Esophagus muscularis mucosa (tissue), 4 donors: Measurements from ENCODE around the gene ABHD16A. TPM values are rescaled to one million over a fixed set of nuclear protein-coding genes. Genes with fewer than 3 reads are reported as not detected.

Source experiments
- DNase-seq: peaks from one replicate; pipeline ENCODE4 v3.0.0-alpha.2; 2017; ENCODE audit errors: extremely low spot score
- H3K27ac ChIP-seq, 4 donors: fragments of 200-600 bp; sonication (generic); replicated peaks in 1 of 4; 1 replicate in 3 of 4; 2 replicates in 1 of 4; pipeline ENCODE4 v1.5.1; 2016 to 2019; ENCODE audit warnings: mild to moderate bottlenecking in 1 of 4
- H3K27me3 ChIP-seq, 4 donors: fragments of 200-600 bp; sonication (generic); one replicate each; pipeline versions ENCODE4 v1.5.1 to v1.6.0; 2016 to 2019
- H3K36me3 ChIP-seq, 4 donors: fragments of 200-600 bp; sonication (generic); one replicate each; pipeline ENCODE4 v1.5.1; 2016 to 2019
- H3K4me1 ChIP-seq, 4 donors: fragments of 200-600 bp; sonication (generic); one replicate each; pipeline ENCODE4 v1.5.1; 2016 to 2019
- H3K4me3 ChIP-seq, 4 donors: fragments of 200-600 bp; sonication (generic); 1 replicate in 2 of 4; 2 replicates in 2 of 4; pipeline ENCODE4 v1.5.1; 2016 to 2019; ENCODE audit warnings: mild to moderate bottlenecking in 4 of 4, moderate library complexity in 1 of 4
- H3K9me3 ChIP-seq, 4 donors: fragments of 200-600 bp; sonication (generic); 1 replicate in 3 of 4; 2 replicates in 1 of 4; pipeline ENCODE4 v1.5.1; 2016 to 2019
- CTCF ChIP-seq, 3 experiments: fragments of 200-600 bp in 2 of 3; fragments of 450-650 bp in 1 of 3; sonication (generic) in 2 of 3; IDR thresholded peaks; one replicate each; pipeline ENCODE4 v1.5.1; 2017 to 2019; ENCODE audit warnings: antibody characterized with exemption in 3 of 3, mild to moderate bottlenecking in 2 of 3, moderate library complexity in 1 of 3
- EP300 ChIP-seq: sonication (generic); formaldehyde crosslinking; IDR thresholded peaks from one replicate; pipeline ENCODE4 v1.6.1; 2017; ENCODE audit warnings: antibody characterized with exemption
- POLR2A ChIP-seq: fragments of 450-650 bp; IDR thresholded peaks from one replicate; pipeline ENCODE4 v1.6.1; 2017; ENCODE audit warnings: antibody characterized with exemption, moderate library complexity, mild to moderate bottlenecking, low read depth
- POLR2AphosphoS5 ChIP-seq, 2 donors: sonication (generic); formaldehyde crosslinking; IDR thresholded peaks; one replicate each; pipeline ENCODE4 v1.6.1; 2017; ENCODE audit warnings: antibody characterized with exemption in 2 of 2
- WGBS: methylation state at CpG from one replicate; pipeline ENCODE4 v1.1.5; 2018; 5-methylcytosine and 5-hydroxymethylcytosine counted together
- intact Hi-C: fragments of 100-400 bp; cut with DNase I; formaldehyde crosslinking; loops from one replicate; pipeline ENCODE4 v1.15.1; 2023
- total RNA-seq, 4 donors: library from RNA; depleted of rRNA; stranded (reverse); fragments of >200 nt; gene quantifications; one replicate each; pipeline versions ENCODE4 v1.1.0 to v1.2.1, GENCODE V29; 2016

ABHD16A gene
- total RNA-seq = 10 to 100 TPM; 44.9 to 57.9 (median 52.8) TPM

DNA sequence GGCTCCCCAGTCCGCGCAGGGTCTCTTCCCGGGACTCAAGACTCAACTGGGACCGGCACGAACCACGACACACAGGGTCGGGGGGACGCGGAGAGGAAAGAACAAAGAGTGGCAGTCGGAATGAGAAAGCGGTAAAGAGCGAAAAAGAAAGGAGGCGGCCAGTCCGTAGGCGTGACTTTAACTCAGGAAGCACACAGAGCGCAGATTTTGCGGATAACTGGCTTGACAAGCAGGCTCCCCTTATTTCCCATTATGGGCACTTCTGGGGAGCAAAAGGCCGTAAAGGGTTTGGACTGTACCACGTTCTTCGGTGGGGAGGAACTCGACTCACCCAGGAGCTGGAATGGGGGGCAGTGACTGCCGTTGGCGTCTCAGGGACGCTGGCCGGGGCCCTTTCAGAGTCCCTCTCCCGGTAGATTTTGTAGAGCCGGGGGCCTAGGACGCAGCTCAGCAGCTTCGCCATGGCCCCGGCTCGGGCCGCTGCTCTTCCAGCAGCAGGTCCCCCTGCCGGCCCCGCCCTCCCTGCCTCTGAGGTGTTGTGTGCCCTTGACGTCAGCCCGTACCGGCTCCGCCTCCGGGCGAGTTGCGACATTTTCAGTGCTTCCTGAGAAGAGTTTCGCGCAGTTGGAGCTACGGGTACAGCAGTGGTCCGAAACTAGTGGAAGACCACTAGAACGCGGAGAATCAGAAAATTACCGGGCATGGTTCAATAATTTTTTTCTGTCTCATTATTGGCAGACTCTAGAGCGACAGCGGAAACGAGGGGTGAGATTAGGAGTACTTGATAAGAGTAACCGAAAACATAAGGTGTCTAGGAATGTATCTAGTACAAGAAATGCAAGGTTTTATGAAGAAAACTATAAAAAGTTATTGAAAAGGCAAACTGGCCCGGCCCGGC is at the start of gene ABHD16A:
Gene ABHD16A (minus strand): TSS at position 506 of the 898 bp plus-strand sequence. CDS start 43 bp downstream, at position 463.
- peaks cover 12 to 29% (median 19%) of the 10 kb centered on the region in 4 donors for H3K36me3 ChIP-seq

GRCh38 chr6:31752739-31753319 is 49.7 kb upstream of the ABHD16A start:
- Histone ChIP-seq H3K27me3 (no peaks in the 10 kb centered on the region), H3K36me3 (no peaks in the 10 kb centered on the region), H3K4me1 (peaks cover 0 to 3% (median under 1%) of the 10 kb centered on the region in 4 donors), H3K4me3 (no peak overlapping the region), H3K27ac (no peak overlapping the region), H3K9me3 (no peaks in the 10 kb centered on the region)
- intact Hi-C loops = no loop called here
- TF ChIP-seq CTCF (IDR thresholded peaks at IDR 0.05) = no peak
- WGBS = 75% methylated on average over 8 of the region's 8 CpGs
- no peak for DNase-seq

More for the DNA sequence above, at the start of gene ABHD16A:
- peak; percentile 100 for DNase-seq
- 2% methylated on average over 46 of the region's 54 CpGs for WGBS
- TF ChIP-seq POLR2A (peak; percentile 99), POLR2AphosphoS5 (IDR thresholded peaks at IDR 0.05) (peak; percentile 99 to 100), EP300 (no peak), CTCF (IDR thresholded peaks at IDR 0.05) (peak in 1 of 3 experiments; percentile 20)
- H3K27ac ChIP-seq = peak within 1 kb of the TSS; percentile 90 to 99 (median 97)
- H3K27me3 ChIP-seq = no peaks in the 10 kb centered on the region
- H3K4me3 ChIP-seq = peak within 1 kb of the TSS; percentile 64 to 86 (median 80)
- peaks cover 21 to 41% (median 32%) of the 10 kb centered on the region in 4 donors for H3K4me1 ChIP-seq
- intact Hi-C loops = no loop called here
- no peaks in the 10 kb centered on the region for H3K9me3 ChIP-seq

DNA sequence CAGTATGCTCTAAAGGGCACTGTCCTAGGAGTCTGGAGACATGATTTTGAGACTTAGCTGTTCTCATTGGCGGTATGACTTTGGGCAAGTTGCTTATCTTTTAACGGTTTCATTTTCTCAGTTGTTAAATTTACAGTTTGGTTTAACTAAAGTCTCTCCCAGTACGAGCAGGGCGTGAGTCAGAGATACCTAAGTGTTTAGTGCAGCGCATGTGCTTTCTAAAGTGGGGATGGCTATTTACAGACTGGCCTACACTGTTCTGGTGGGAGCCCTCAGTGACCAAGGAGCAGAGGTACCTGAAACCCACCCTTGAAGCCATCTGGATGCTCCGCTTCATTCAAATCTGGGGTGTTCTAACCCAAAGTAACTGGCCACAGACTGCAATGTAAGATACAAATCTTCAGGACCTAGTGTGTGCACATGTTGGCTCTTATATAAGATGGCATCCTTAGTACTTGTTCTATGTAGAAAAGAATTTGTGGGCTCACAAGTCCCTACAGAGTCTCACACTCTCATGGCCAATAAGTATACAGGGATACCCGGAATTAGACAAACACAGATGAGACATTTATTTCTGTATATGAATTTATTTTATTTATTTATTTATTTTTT is 47.4 kb upstream of the ABHD16A start:
- peaks cover 0 to 18% (median 10%) of the 10 kb centered on the region in 4 donors for H3K4me1 ChIP-seq
- TF ChIP-seq POLR2AphosphoS5 (IDR thresholded peaks at IDR 0.05) = no peak
- TF ChIP-seq EP300 = no peak
- TF ChIP-seq POLR2A = no peak
- TF ChIP-seq CTCF (IDR thresholded peaks at IDR 0.05) = no peak
- no peaks in the 10 kb centered on the region for H3K36me3 ChIP-seq
- intact Hi-C loops = no loop called here
- 84% methylated on average over 7 of the region's 7 CpGs for WGBS
- H3K27me3 ChIP-seq = no peaks in the 10 kb centered on the region
- H3K27ac ChIP-seq = no peak overlapping the region
- H3K9me3 ChIP-seq = no peaks in the 10 kb centered on the region
- H3K4me3 ChIP-seq = no peak overlapping the region
- no peak for DNase-seq

DNA sequence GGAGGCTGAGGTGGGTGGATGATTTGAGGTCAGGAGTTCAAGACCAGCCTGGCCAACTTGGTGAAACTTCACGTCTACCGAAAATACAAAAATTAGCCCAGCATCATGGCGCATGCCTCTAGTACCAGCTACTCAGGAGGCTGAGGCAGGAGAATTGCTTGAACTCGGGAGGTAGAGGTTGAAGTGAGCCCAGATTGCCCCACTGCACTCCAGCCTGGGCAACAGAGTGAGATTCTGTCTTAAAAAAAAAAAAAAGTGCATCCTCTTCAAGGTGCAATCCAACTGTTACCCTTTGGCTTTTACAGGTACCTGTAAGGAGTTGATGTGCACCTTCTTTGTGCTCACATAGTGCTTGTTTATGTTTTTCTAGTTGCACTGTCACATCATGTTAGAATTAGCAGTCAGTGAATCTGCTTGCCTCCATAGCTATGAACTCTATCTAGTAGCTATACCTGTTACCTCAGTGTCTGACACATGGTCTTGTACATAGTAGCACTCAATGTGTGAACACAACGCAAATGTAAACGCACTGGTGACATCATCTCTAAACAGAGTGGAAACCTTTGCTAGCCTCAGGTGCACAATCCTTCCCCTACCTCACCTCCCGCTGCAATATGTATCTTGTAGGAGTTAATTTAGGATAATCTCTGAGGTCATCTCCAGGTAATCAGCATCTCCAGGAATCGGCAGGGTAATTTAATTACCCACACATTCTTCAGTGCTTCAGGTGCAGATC is 46.3 kb upstream of the ABHD16A start:
- H3K4me3 ChIP-seq = no peak overlapping the region
- no peak overlapping the region for H3K27ac ChIP-seq
- H3K4me1 ChIP-seq = peaks cover 0 to 18% (median 10%) of the 10 kb centered on the region in 4 donors
- no peaks in the 10 kb centered on the region for H3K36me3 ChIP-seq
- intact Hi-C loops = no loop called here
- H3K9me3 ChIP-seq = no peaks in the 10 kb centered on the region
- no peak for DNase-seq
- no peaks in the 10 kb centered on the region for H3K27me3 ChIP-seq
- WGBS = 92% methylated on average over 8 of the region's 8 CpGs
- no peak for TF ChIP-seq POLR2A
- TF ChIP-seq POLR2AphosphoS5 (IDR thresholded peaks at IDR 0.05) = no peak
- no peak for TF ChIP-seq EP300
- TF ChIP-seq CTCF (IDR thresholded peaks at IDR 0.05) = no peak
